IPS-11a (cell line): Measurements from ENCODE around the gene CAP1.
"Not testable (repeated sequence)": the region's sequence is repeated elsewhere in the genome, so short reads cannot be mapped to it uniquely, and the experiment has no call there.

Experiments
- H3K4me3 ChIP-seq: one replicate; pipeline ENCODE4 v1.5.1; 2013; ENCODE audit warnings: low read depth, low read length, control low read depth

The CAP1 gene

GRCh38 chr1:40040511-40041465 lies at the start of gene CAP1:
CAP1 (plus strand) TSS chr1:40040729; CDS start chr1:40059347, 18,618 bp downstream.
- H3K4me3 ChIP-seq, result peak within 1 kb of the TSS; percentile 93

- H3K4me3 ChIP-seq, result no peak overlapping the region
These were observed 48.3 kb upstream of the CAP1 start for GRCh38 chr1:39992234-39992633.

- no peak overlapping the region for H3K4me3 ChIP-seq
These were observed 47.6 kb upstream of the CAP1 start for GRCh38 chr1:39992888-39993287.

- H3K4me3 ChIP-seq, result no peak overlapping the region
These were observed 44.5 kb upstream of the CAP1 start for GRCh38 chr1:39995973-39996393.

DNA sequence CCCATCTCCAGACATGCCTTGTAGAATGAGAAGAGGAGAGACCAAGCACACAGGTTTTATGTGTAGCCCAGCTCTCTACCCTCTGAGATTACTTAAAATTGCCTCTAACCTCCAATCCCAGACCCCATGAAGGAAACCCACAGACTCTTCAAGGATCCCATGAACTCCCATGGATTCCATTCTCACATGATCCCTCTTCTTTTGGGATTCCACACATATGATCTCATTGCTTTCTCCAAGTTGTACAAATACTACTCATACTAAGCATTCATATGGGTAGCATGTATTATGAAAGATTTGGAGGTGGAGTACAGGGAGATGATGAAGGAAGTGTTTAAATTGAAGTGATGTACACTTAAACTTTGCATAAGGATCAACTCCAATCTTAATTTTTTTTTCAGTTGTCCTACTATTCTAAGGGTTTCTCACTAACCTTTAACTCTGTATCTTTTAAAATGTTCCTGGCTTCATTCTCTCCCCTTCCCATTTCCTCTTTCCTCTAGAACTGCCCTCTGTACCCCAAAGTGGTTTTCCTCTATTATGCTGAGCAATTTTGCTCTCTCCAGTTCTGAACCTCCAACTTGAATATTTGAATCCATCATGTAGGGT lies 44.0 kb upstream of the CAP1 start:
- no peak overlapping the region for H3K4me3 ChIP-seq

DNA sequence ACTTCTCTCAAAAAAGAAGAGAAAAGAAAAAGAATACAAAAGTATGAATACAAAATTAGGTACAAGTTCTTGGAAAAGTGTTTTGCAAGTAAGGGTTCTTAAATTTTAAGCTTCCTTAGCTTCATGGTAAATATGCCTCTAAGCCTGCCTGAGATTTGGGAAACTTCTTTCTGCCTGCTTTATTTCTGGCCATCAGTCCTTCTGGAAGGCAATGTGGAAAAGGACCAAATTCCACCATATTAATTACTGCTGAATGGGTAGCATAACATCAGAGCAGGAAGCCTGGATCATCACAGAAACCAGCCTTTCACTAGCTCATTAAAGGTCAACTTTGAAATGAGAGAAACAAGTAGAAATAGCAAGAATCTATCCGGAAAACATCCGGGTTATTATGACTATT lies 39.1 kb upstream of the CAP1 start:
- no peak overlapping the region for H3K4me3 ChIP-seq

DNA sequence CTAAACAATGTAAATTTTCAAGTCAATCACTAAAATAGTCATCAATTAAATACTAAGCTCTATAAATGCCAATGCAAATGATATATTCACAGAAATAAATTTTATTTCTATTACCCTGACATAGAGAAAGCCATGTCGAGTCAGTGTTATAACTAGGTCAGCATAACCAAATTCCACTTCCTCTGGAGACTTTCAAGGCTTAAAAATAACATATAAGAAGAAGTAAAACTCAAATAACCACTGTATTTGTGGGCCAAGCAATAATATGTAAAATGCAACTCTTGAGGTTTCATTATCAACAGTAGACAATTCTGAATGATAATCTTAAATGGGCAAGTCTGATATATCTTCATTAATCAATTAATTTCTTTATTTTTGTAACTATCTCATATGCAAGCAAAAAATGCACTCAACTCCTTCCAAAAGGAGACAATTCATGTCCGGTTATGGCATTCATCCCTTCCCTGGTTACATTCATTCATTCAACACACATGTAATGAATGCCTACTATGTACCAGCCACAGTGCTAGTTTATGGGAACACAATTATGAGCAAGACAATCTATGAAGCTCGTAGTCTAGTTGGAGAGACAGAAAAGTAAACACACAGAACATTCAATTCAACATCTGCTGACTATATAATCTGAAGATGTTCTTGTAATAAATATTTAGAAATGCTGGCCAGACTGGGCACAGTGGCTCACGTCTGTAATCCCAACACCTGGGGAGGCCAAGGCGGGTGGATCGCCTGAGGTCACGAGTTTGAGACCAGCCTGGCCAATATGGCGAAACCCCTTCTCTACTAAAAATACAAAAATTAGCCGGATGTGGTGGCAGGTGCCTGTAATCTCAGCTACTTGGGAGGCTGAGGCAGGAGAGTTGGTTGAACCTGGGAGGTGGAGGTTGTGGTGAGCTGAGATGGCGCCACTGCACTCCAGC lies 37.1 kb upstream of the CAP1 start:
- H3K4me3 ChIP-seq, result no peak overlapping the region

- no peak overlapping the region for H3K4me3 ChIP-seq
These were observed 35.7 kb upstream of the CAP1 start for GRCh38 chr1:40004857-40005256.

- not testable (repeated sequence) for H3K4me3 ChIP-seq
These were observed 33.0 kb upstream of the CAP1 start for GRCh38 chr1:40007481-40008034.

GRCh38 chr1:40011198-40011597 lies 29.3 kb upstream of the CAP1 start:
- H3K4me3 ChIP-seq, result no peak overlapping the region

GRCh38 chr1:40014253-40014706 lies 26.2 kb upstream of the CAP1 start:
- H3K4me3 ChIP-seq, result no peak overlapping the region

DNA sequence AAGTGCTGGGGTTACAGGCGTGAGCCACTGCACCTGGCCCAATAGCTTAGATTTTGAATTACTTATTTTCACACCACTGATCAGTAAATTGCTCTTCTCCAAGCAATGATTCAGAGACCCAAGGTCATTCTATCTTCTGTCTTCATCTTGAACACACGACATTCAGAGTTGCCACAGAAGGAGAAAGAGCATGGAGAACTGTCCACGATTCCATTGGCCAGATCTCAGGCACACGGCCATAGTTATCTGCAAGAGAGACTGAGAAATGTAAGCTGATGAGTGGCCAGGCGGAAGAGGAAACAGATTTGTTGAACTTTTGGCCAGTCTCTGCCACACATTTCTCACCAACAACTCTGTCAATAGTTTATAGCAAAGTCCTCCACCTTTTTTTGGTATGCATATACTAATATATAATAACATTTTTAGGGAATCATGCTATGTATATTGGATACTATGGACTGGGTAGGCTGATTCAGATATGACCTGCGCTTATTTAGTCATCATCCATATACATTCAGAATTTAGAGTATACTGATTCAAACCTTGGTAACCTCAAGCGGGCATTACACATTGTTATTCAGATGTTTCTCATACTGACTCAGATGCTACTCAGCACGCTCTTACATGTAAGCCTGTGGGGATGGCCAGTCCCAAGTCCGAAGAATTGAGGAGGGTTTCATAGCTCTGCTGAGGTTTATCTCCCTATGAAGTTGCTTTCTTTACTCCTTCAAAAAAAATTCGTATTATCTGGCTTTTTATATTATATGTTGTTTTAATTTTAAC lies 25.5 kb upstream of the CAP1 start:
- H3K4me3 ChIP-seq, result no peak overlapping the region

DNA sequence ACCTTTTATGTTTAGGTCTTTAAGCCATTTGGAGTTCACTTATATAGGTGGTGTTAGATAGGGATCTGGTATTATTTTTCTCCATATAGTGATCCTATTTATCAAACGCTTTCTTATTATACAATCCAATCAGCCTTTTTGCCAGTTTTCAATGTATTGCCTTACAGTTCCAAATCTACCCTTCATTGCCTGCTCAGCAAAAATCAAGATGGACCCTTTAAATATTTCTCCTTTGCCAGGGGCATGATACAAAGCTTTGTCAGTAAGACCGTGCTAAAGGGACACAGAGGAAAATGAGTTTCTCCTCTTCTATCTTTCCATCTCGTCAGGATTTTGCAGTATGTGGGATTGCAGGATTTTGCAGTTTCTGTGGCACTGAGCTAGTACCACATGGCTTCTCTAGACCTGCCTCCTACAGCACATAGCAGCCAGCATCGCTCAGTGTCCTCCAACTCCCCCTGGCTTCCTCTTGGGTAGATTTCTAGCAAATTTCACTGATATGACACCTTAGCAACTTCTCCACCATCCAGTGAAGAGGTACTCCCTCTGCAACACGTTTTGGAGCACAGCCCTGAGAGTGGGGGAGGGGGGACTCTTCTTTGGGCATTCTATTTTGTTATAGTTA lies 22.5 kb upstream of the CAP1 start:
- no peak overlapping the region for H3K4me3 ChIP-seq

DNA sequence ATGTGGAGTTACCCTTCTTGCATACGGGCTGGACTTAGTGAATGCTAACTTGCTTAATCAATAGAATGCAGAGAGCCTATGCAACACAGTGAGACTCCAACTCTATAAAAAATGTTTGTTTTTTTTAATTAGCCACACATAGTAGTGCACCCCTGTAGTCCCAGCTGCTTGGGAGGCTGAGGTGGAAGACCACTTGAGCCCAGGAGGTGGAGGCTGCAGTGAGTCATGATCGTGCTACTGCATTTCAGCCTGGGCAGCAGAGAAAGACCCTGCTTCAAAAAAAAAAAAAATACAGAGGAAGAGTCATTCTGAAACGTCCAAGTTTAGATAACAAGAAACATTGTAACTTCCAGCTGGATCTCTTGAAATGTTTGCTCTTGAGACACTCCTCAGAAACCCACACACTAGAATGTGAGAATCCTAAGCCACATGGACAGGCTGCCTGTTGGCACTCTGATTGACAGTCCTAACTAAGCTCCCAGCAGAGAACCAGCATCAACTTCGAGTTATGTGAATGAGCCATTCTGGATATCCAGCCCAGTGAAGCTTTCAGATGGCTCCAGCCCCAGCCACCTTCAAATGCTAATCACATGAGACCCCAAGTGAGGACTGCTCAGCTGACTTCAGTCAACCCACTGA lies 20.0 kb upstream of the CAP1 start:
- H3K4me3 ChIP-seq, result no peak overlapping the region

DNA sequence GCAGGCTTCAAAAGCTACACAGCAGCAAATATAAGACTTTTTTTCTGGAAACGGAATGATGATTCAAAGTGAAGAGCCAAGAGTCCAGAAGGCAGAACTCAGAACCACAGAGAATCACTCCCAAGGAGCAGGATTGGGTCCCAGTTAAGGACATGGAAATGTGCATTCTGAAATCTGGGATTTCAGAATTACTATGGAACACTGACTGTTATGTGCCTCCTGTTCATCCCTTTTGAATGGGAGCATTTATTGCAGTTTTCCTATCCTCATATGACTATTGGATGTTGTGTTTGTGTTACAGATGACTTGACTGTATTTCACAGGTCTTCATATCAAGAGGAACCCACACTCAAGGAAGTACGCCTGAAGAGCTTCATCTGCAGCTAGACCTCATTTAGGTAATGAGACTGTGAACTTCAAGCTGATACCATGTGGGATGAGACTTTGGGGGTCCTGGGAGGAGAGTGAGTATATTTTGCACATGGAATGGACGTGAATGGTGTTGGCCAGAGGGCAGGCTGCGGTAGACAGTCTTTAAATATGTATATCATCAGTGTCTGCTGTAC lies 17.1 kb upstream of the CAP1 start:
- no peak overlapping the region for H3K4me3 ChIP-seq

DNA sequence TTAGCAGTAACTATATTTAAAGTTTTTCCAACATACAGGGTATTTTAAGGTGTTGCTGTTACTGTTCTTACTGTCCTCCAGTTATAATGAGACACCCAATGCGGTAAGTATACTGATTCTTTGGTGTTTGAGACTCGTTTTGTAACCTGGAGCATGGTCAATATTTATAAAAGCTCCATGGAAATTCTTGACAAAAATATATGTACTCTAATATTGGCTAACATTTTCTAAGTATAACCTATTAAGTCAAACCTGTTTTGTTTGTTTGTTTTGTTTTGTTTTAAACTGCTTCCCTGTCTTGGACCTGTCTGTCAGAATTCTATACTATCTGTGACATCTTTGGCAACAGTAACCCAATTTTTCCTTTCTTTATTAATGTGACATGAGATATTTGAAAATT lies 15.9 kb upstream of the CAP1 start:
- no peak overlapping the region for H3K4me3 ChIP-seq

DNA sequence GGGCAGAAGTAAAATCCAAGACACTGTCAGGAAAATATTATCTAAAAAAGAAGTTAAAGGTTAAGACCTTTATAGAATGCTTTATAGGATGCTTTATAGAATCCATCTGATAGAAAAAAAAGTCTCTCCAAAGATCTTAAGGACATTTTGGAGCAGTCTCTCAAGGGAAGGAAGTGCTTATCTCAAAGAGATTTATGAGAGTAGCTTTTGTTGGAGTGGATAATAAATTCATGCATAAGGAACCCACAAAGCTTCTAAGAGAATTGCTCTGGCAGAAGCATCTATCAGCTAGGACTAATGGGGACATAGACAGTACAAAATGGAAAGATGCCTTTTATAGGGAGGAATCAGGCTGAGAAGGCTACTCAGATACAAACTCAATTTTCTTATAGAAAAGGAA lies 12.9 kb upstream of the CAP1 start:
- no peak overlapping the region for H3K4me3 ChIP-seq

- no peak overlapping the region for H3K4me3 ChIP-seq
These were observed 10.9 kb upstream of the CAP1 start for GRCh38 chr1:40029608-40030007.
